H1 (cell line): Measurements from ENCODE around the gene KCNQ1OT1. TPM values are rescaled to one million over a fixed set of nuclear protein-coding genes. Genes with fewer than 3 reads are reported as not detected.

Experiments used
- CTCF ChIA-PET: fragments of 300-600 bp; sonication (Branson Sonifier 250); formaldehyde crosslinking; loops from one replicate; lab custom pipeline; 2021; ENCODE audit not compliant: partially characterized antibody; lab: Charles Lee
- POLR2A ChIA-PET: fragments of 300-600 bp; sonication (Branson Sonifier 250); formaldehyde crosslinking; loops from one replicate; lab custom pipeline; 2021; ENCODE audit warnings: inconsistent platforms; ENCODE audit not compliant: partially characterized antibody; lab: Charles Lee
- DNase-seq, 2 experiments: peaks; one replicate each; pipeline versions ENCODE4 v3.0.0 to v3.0.0-alpha.2; 2010 to 2022; ENCODE audit warnings: low spot score in 2 of 2, low read depth in 1 of 2, mixed read lengths in 1 of 2
- FAIRE-seq: peaks from 2 replicates; lab custom pipeline; 2011; peaks lifted over from hg19 to GRCh38; lab: Jason Lieb, UNC
- H2AFZ ChIP-seq: 2 replicates; pipeline ENCODE4 v1.8.1; 2012; ENCODE audit warnings: low read length, inconsistent platforms
- H2AK5ac ChIP-seq: 2 replicates; pipeline ENCODE4 v1.6.1; 2013; ENCODE audit warnings: low read depth, low read length
- H2BK120ac ChIP-seq: replicated peaks from 2 replicates; pipeline ENCODE3; 2013; ENCODE audit warnings: low read depth, low read length, inconsistent platforms
- H2BK12ac ChIP-seq: 2 replicates; pipeline ENCODE4 v1.6.1; 2013; ENCODE audit warnings: low read depth, low read length
- H2BK15ac ChIP-seq: 2 replicates; pipeline ENCODE4 v1.6.1; 2013; ENCODE audit warnings: low read length
- H2BK20ac ChIP-seq: 2 replicates; pipeline ENCODE4 v1.6.1; 2013; ENCODE audit warnings: low read length
- H2BK5ac ChIP-seq: 2 replicates; pipeline ENCODE4 v1.6.1; 2013; ENCODE audit warnings: low read depth, low read length
- H3K14ac ChIP-seq: 2 replicates; pipeline ENCODE4 v1.6.1; 2013; ENCODE audit warnings: inconsistent platforms; ENCODE audit not compliant: insufficient read length
- H3K18ac ChIP-seq: 2 replicates; pipeline ENCODE4 v1.6.1; 2013; ENCODE audit warnings: low read length; ENCODE audit errors: extremely low read depth
- H3K23ac ChIP-seq: 2 replicates; pipeline ENCODE4 v1.6.1; 2013; ENCODE audit warnings: inconsistent platforms; ENCODE audit not compliant: insufficient read length
- H3K23me2 ChIP-seq: 2 replicates; pipeline ENCODE4 v1.6.1; 2013; ENCODE audit warnings: low read depth, low read length
- H3K27ac ChIP-seq: 2 replicates; pipeline ENCODE4 v1.6.1; 2011; ENCODE audit warnings: low read depth, low read length, inconsistent platforms
- H3K27me3 ChIP-seq, 4 experiments: replicated peaks in 1 of 4; 1 replicate in 1 of 4; 2 replicates in 3 of 4; pipeline versions ENCODE4 v1.6.1 to v1.8.1; 2011 to 2013; ENCODE audit warnings: low read length in 3 of 4, mild to moderate bottlenecking in 3 of 4, inconsistent platforms in 2 of 4, mixed read lengths in 2 of 4, moderate library complexity in 1 of 4; ENCODE audit not compliant: control insufficient read depth in 3 of 4, insufficient read depth in 3 of 4; ENCODE audit errors: extremely low read depth in 1 of 4
- H3K36me3 ChIP-seq, 4 experiments: 2 replicates each; pipeline versions ENCODE4 v1.6.1 to v1.8.1; 2011 to 2013; ENCODE audit warnings: mild to moderate bottlenecking in 4 of 4, low read length in 3 of 4, moderate library complexity in 2 of 4, control low read depth in 1 of 4, inconsistent platforms in 1 of 4; ENCODE audit not compliant: insufficient read depth in 4 of 4, control insufficient read depth in 2 of 4
- H3K4ac ChIP-seq: replicated peaks from 2 replicates; pipeline ENCODE3; 2013; ENCODE audit warnings: low read length, low read depth, mixed read lengths, inconsistent platforms; ENCODE audit not compliant: insufficient read length
- H3K4me1 ChIP-seq, 4 experiments: replicated peaks in 1 of 4; 1 replicate in 1 of 4; 2 replicates in 3 of 4; pipeline versions ENCODE4 v1.6.1 to v1.8.1; 2011 to 2013; ENCODE audit warnings: low read length in 3 of 4, inconsistent platforms in 2 of 4, mixed read lengths in 1 of 4; ENCODE audit not compliant: insufficient read depth in 4 of 4, control insufficient read depth in 3 of 4
- H3K4me2 ChIP-seq, 2 experiments: 2 replicates each; pipeline versions ENCODE4 v1.6.1 to v1.8.1; 2011 to 2013; ENCODE audit warnings: low read depth in 2 of 2, low read length in 2 of 2, control low read depth in 1 of 2, inconsistent platforms in 1 of 2, mild to moderate bottlenecking in 1 of 2; ENCODE audit not compliant: insufficient read depth in 1 of 2
- H3K4me3 ChIP-seq, 4 experiments: fragments of 200-600, 300-600 bp in 1 of 4; sonication (generic), shearing (Covaris generic), sonication (Bioruptor Twin) in 1 of 4; 2 replicates each; pipeline versions ENCODE4 v1.5.1 to v1.8.1; 2011 to 2016; ENCODE audit warnings: low read length in 4 of 4, low read depth in 3 of 4, control low read depth in 2 of 4, inconsistent platforms in 2 of 4, mild to moderate bottlenecking in 2 of 4, mixed read lengths in 1 of 4, moderate library complexity in 1 of 4; ENCODE audit not compliant: insufficient read depth in 2 of 4; ENCODE audit errors: extremely low read depth in 1 of 4
- H3K56ac ChIP-seq: replicated peaks from 2 replicates; pipeline ENCODE3; 2013; ENCODE audit warnings: low read depth, mild to moderate bottlenecking, mixed read lengths, low read length, inconsistent platforms; ENCODE audit not compliant: insufficient read length
- H3K79me1 ChIP-seq: 2 replicates; pipeline ENCODE4 v1.6.1; 2013; ENCODE audit warnings: low read depth, low read length, control low read depth
- H3K79me2 ChIP-seq, 2 experiments: 2 replicates each; pipeline versions ENCODE4 v1.6.1 to v1.8.1; 2012 to 2013; ENCODE audit warnings: low read length in 2 of 2, mild to moderate bottlenecking in 2 of 2, inconsistent platforms in 1 of 2; ENCODE audit not compliant: insufficient read depth in 2 of 2, control insufficient read depth in 1 of 2
- H3K9ac ChIP-seq, 4 experiments: replicated peaks in 1 of 4; 1 replicate in 1 of 4; 2 replicates in 3 of 4; pipeline versions ENCODE4 v1.6.1 to v1.8.1; 2011 to 2013; ENCODE audit warnings: low read depth in 3 of 4, low read length in 3 of 4, control low read depth in 2 of 4, mild to moderate bottlenecking in 2 of 4, moderate library complexity in 2 of 4, inconsistent platforms in 1 of 4; ENCODE audit errors: extremely low read depth in 1 of 4
- H3K9me3 ChIP-seq, 2 experiments: 2 replicates each; pipeline versions ENCODE4 v1.6.1 to v1.8.1; 2012 to 2013; ENCODE audit warnings: mild to moderate bottlenecking in 2 of 2, moderate library complexity in 2 of 2, control low read depth in 1 of 2, inconsistent platforms in 1 of 2, low read depth in 1 of 2, low read length in 1 of 2, mixed read lengths in 1 of 2; ENCODE audit not compliant: insufficient read depth in 2 of 2
- H4K20me1 ChIP-seq, 2 experiments: replicated peaks in 1 of 2; 2 replicates each; pipeline versions ENCODE3 to v1.8.1; 2011 to 2013; ENCODE audit warnings: inconsistent platforms in 2 of 2, low read length in 2 of 2, mild to moderate bottlenecking in 1 of 2; ENCODE audit not compliant: insufficient read depth in 2 of 2, control insufficient read depth in 1 of 2
- H4K5ac ChIP-seq: 2 replicates; pipeline ENCODE4 v1.6.1; 2013; ENCODE audit warnings: low read length, low read depth, mixed read lengths, inconsistent platforms; ENCODE audit not compliant: insufficient read length
- H4K8ac ChIP-seq: 2 replicates; pipeline ENCODE4 v1.8.0; 2013; ENCODE audit warnings: mild to moderate bottlenecking, moderate library complexity, low read length, inconsistent platforms; ENCODE audit not compliant: insufficient read depth; ENCODE audit errors: extremely low read depth
- H4K91ac ChIP-seq: replicated peaks from 2 replicates; pipeline ENCODE3; 2013; ENCODE audit warnings: low read length, mixed read lengths, inconsistent platforms; ENCODE audit not compliant: insufficient read length
- CBX8 ChIP-seq: fragments of 300-800, 300-1000 bp; sonication (generic); IDR thresholded peaks from 2 replicates; pipeline ENCODE4 v1.7.1; 2016; ENCODE audit warnings: low read depth, low read length, borderline replicate concordance
- CEBPB ChIP-seq: IDR thresholded peaks from 2 replicates; pipeline ENCODE4 v1.6.1; 2012; ENCODE audit warnings: low read depth, low read length
- CHD1 ChIP-seq: IDR thresholded peaks from 2 replicates; pipeline ENCODE4 v1.6.1; 2012; ENCODE audit warnings: low read depth, low read length, improper control_type of control experiment
- EZH2 ChIP-seq: fragments of 200-600 bp; sonication (generic); IDR thresholded peaks from 2 replicates; pipeline ENCODE4 v1.7.1; 2012; ENCODE audit warnings: low read depth, mild to moderate bottlenecking, moderate library complexity, low read length, inconsistent platforms; ENCODE audit not compliant: severe bottlenecking
- GTF2F1 ChIP-seq: IDR thresholded peaks from 2 replicates; pipeline ENCODE4 v1.6.1; 2012; ENCODE audit warnings: low read depth, low read length, improper control_type of control experiment, borderline replicate concordance
- KDM1A ChIP-seq: fragments of 200-600, 300-600 bp; sonication (generic); IDR thresholded peaks from 2 replicates; pipeline ENCODE4 v1.7.1; 2016; ENCODE audit warnings: mild to moderate bottlenecking, low read length, borderline replicate concordance
- MAX ChIP-seq: IDR thresholded peaks from 2 replicates; pipeline ENCODE4 v1.6.1; 2012; ENCODE audit warnings: inconsistent platforms
- RBBP5 ChIP-seq: IDR thresholded peaks from 2 replicates; pipeline ENCODE4 v1.7.1; 2012; ENCODE audit warnings: low read depth, mild to moderate bottlenecking, inconsistent platforms, low read length, moderate library complexity, borderline replicate concordance
- SAP30 ChIP-seq: fragments of 300-600 bp; sonication (generic); IDR thresholded peaks from 2 replicates; pipeline ENCODE4 v1.7.1; 2012; ENCODE audit warnings: low read length, moderate library complexity, mild to moderate bottlenecking, inconsistent platforms; ENCODE audit not compliant: insufficient read depth, insufficient replicate concordance
- SIRT6 ChIP-seq: IDR thresholded peaks from one replicate; pipeline ENCODE4 v1.7.1; 2012; ENCODE audit warnings: low read length, inconsistent platforms
- YY1 ChIP-seq: IDR thresholded peaks from 2 replicates; pipeline ENCODE4 v1.6.1; 2011; ENCODE audit warnings: low read depth, mild to moderate bottlenecking, low read length
- WGBS, 2 experiments: shearing (Covaris generic) in 1 of 2; methylation state at CpG; one replicate each; pipeline versions ENCODE4 v1.1.6 to v1.1.7; 2013 to 2015; ENCODE audit warnings: low lambda C conversion rate in 2 of 2, mixed read lengths in 2 of 2, inconsistent platforms in 1 of 2, low coverage in 1 of 2, missing lambda C conversion rate in 1 of 2; ENCODE audit not compliant: insufficient replicate concordance in 2 of 2, insufficient coverage in 1 of 2, insufficient read length in 1 of 2; ENCODE audit errors: extremely low coverage in 1 of 2, missing lambda C conversion rate in 1 of 2; 5-methylcytosine and 5-hydroxymethylcytosine counted together
- polyA plus RNA-seq, 7 experiments: library from polyadenylated mRNA; depleted of rRNA in 3 of 7; stranded (reverse) in 5 of 7; unstranded in 2 of 7; fragments of >200 nt in 5 of 7; fragments of 200-250 nt in 2 of 7; gene quantifications; 1 replicate in 5 of 7; 2 replicates in 1 of 7; 4 replicates in 1 of 7; pipeline versions ENCODE4 v1.2.1 to v1.2.3, GENCODE V29; 2011 to 2013; ENCODE audit warnings: missing spikeins in 2 of 7, mixed read lengths in 2 of 7
- total RNA-seq: library from RNA; stranded (reverse); fragmentation: NEBNext Ultra II Directional; extraction: Animal tissue kit (Norgen Biotek cat#: 25700); gene quantifications from 2 replicates; pipeline ENCODE4 v1.2.1, GENCODE V29; 2021
- TF ChIP-seq, protein P1 (sequence below): IDR thresholded peaks from 2 replicates; pipeline ENCODE4 v1.6.1; 2011; ENCODE audit warnings: low read length, improper control_type of control experiment

Gene KCNQ1OT1
- total and polyA plus RNA-seq, 2 of the 8 experiments (the other 6 are each of a cell fraction or from before 2014, with no cell fraction given) = 0.21 to 1.2 TPM

DNA sequence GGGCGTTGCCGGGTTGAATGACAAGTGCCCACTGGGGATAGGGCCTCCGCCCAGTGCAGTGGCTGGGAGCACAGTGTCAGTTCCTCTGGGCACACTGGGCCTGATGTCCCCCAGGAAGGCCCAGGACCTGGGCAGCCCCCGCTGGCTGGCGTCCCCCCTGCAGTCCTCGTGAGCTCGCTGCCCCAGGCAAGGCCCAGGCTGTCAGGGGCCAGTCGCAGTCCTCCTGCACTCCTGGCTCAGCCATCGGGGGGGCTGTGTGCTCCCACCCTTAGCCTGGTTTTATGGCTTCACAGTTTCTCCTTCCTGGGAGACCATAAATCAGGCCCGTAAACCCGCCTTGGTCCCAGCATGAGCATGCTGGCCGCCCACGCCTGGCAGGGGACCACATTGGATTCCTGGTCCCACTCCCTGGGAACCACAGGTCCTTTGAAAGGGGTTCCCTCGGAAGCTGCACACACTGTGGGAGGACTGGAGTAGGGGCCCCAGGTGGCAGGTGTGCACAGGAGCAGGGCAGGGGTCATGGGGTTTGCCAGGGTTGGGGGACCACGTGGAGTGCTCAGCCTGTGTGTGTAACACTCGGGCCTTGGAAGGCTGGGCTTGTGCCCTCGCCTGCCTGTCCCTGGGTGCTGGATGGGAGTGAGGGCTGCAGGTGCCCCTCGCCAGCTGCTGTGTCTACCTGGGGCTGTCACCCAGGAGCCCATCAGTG is 113.6 kb downstream of the KCNQ1OT1 start:
- ChIA-PET CTCF (interaction anchor here (0.5 to 1.6 kb wide), 3 partner anchors 154 to 305 kb away, joined by 3 read pairs; no protein-coding TSS in a partner anchor), POLR2A (no interaction called here)
- DNase-seq (no peak), FAIRE-seq (no peak)
- Histone ChIP-seq H4K20me1 (peaks cover 1 to 21% of the 10 kb centered on the region in 2 experiments), H3K79me1 (no peaks in the 10 kb centered on the region), H2BK15ac (no peak overlapping the region), H2AK5ac (no peak overlapping the region), H3K4me2 (no peak overlapping the region), H3K4me1 (no peaks in the 10 kb centered on the region), H2BK20ac (no peak overlapping the region), H3K4me3 (no peak overlapping the region), H3K18ac (no peak overlapping the region), H2AFZ (no peak overlapping the region), H3K36me3 (no peaks in the 10 kb centered on the region), H3K23me2 (peaks cover 6% of the 10 kb centered on the region), H3K14ac (no peak overlapping the region), H3K9me3 (no peaks in the 10 kb centered on the region; a peak in 1 of 4 replicates), H2BK12ac (no peak overlapping the region), H3K56ac (no peak overlapping the region), H4K5ac (no peak overlapping the region), H3K23ac (no peak overlapping the region), H4K8ac (no peak overlapping the region), H2BK120ac (no peak overlapping the region), H3K4ac (no peak overlapping the region), H4K91ac (no peak overlapping the region), H3K79me2 (no peaks in the 10 kb centered on the region), H3K9ac (no peak overlapping the region), H3K27ac (no peak overlapping the region), H3K27me3 (peaks cover 26 to 87% (median 64%) of the 10 kb centered on the region in 4 experiments), H2BK5ac (no peak overlapping the region)
- 90% methylated on average over 18 of the region's 18 CpGs; no CpG with 5 or more reads in 1 of the 2 experiments for WGBS, 2 experiments
- TF ChIP-seq GTF2F1 (no peak), YY1 (no peak), KDM1A (no peak), CBX8 (no peak), SAP30 (no peak), SIRT6 (no peak), EZH2 (no peak), CHD1 (no peak), MAX (no peak), CEBPB (no peak), RBBP5 (no peak)
- TF ChIP-seq, protein P1, sequence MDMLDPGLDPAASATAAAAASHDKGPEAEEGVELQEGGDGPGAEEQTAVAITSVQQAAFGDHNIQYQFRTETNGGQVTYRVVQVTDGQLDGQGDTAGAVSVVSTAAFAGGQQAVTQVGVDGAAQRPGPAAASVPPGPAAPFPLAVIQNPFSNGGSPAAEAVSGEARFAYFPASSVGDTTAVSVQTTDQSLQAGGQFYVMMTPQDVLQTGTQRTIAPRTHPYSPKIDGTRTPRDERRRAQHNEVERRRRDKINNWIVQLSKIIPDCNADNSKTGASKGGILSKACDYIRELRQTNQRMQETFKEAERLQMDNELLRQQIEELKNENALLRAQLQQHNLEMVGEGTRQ = no peak
